HG03575 (cell line): ENCODE data around the gene LIN52.

ENCODE experiments used
- ATAC-seq: cut with Tn5 transposase; IDR thresholded peaks from one replicate; pipeline ENCODE4 v1.9.1; 2021; ENCODE audit not compliant: unreplicated experiment, insufficient number of reproducible peaks, low FRiP score; ENCODE audit errors: extremely low read depth

LIN52 gene

DNA sequence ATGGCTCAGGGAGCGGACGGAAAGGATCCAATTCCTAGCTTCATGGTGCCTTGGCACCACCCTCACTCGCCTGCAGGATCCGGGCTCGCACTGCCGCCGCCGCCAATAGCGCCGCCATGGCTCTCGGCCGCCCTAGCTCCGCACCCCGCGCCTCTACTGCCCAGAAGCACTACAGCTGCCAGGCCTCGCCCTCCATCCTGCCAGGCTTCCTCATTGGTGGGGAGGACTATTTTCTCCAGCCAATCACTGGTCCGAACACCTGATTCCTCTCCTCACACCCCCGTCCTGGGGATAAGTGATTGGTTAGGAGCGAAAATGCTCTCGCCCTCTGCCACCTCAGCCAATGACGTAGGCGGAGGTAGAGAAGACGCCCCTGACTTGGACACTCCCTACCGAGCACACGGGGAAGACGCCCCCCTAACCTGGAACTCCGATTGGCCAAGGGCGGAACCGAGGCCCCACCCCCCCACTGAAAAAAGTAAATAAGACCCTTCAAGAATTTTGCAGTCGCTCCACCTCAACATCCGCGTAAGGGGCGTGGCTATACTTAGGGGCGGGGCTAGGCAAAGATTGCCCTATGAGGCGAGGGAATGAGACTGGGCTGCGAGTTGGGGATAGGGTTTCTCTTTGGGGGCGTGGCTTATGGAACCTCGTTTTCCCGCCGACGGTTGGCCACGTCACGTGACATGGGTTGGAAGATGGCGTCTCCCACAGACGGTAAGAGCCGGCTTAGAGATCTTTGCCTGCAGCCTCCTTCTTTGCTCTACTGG lies at the start of gene LIN52, which contains the start of gene ALDH6A1:
Gene LIN52, plus strand, starts transcription at position 680 of the 770 bp plus-strand sequence. Its CDS starts 19 bp downstream, at position 699.
Gene ALDH6A1, minus strand, starts transcription at position 177 of the 770 bp plus-strand sequence. Its CDS starts 59 bp downstream, at position 118.
- ATAC-seq: peak; percentile 53

DNA sequence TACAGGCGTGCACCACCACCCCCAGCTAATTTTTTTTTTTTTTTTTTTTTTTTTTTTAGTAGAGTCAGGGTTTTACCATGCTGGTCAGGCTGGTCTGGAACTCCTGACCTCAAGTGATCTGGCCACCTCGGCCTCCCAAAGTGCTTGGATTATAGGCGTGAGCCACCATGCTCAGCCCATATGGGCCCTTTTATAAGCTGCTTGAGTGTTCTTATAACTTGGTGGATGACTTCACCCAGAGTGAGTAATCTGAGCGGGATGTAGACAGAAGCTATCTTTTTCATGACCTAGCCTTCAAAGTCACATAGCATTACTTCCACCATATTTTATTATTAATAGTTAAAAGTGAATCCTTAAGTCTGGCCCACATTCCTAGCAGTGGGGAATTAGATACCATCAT lies 49.2 kb upstream of the LIN52 start:
- no peak for ATAC-seq

GRCh38 chr14:74038020-74038859 lies 46.5 kb upstream of the LIN52 start:
- ATAC-seq: no peak

- no peak for ATAC-seq
These were observed 42.5 kb upstream of the LIN52 start for GRCh38 chr14:74042296-74042695.

DNA sequence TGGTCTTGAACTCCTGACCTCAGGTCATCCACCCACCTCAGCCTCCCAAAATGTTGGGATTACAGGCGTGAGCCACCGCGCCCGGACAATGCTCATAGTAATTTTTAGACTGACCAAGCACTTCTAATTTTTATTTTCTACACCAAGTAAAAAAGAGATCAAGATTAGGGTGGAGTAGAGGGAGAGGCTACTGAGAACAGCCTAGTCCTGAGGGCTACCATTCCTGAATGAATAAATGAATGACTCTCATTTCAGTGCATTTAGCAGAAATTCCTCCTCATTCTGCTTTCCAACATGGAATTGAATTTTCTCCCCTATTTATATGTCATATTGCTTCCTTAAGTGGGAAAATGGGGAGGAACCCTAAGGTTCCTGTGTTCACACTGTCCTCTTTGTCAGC lies 39.2 kb upstream of the LIN52 start:
- no peak for ATAC-seq

DNA sequence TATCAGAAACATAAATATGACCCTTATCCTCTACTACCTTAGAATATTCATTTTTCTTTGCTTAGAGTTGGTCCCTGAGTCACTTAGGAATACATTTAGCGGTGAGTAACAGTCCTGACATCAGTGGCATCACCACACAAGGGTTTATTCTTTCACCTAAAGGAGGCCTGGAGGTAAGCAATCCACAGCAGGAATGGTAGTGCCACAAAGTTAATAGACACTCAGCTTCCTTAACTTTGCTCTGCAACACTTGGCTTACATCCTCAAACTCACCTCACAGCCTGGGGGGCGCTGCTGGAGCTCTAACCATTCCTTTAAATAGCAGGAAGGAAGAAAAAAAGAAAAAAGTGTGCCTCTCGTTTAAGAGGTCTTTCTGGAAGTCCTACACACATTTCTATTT lies 36.5 kb upstream of the LIN52 start:
- ATAC-seq: no peak

- ATAC-seq: no peak
These were observed 34.8 kb upstream of the LIN52 start for GRCh38 chr14:74049876-74050495.

DNA sequence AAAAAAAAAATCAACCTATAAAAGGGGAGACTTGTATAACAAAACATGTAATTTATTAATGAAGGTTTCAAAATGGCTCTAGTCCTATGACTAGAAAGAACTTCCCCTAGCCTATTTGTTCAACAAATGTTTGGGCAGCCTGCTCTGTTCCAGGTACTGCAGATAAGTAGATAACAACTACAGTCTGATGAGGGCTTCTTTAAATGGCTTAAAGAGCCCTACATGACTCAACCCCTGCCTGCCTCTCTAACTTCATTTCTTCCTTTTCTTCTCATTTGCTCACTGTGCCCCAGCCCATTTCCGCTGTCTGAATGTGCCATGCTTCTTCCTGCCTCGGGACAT lies 22.0 kb upstream of the LIN52 start:
- ATAC-seq: no peak

GRCh38 chr14:74064426-74064825 lies 20.3 kb upstream of the LIN52 start:
- ATAC-seq: no peak

- ATAC-seq: no peak
These were observed 19.9 kb upstream of the LIN52 start for GRCh38 chr14:74064883-74065282.

GRCh38 chr14:74065746-74066575 lies 18.8 kb upstream of the LIN52 start:
- no peak for ATAC-seq

DNA sequence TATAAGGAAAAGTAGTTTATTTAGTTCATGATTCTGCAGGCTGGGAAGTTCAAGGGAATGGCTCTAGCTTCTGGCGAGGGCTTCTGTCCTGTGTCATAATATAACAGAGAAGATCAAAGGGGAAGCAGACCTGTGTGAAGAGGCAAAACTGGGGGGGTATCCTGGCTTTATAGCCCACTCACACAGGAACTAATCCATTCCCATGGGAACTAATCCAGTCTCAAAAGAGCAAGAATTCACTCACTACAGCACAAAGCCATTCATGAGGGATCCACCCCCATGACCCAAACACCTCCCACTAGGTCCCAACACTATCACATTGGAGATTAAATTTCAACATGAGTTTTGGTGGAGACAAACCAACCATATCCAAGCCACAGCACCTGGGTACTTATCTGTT lies 7.4 kb upstream of the LIN52 start:
- no peak for ATAC-seq

DNA sequence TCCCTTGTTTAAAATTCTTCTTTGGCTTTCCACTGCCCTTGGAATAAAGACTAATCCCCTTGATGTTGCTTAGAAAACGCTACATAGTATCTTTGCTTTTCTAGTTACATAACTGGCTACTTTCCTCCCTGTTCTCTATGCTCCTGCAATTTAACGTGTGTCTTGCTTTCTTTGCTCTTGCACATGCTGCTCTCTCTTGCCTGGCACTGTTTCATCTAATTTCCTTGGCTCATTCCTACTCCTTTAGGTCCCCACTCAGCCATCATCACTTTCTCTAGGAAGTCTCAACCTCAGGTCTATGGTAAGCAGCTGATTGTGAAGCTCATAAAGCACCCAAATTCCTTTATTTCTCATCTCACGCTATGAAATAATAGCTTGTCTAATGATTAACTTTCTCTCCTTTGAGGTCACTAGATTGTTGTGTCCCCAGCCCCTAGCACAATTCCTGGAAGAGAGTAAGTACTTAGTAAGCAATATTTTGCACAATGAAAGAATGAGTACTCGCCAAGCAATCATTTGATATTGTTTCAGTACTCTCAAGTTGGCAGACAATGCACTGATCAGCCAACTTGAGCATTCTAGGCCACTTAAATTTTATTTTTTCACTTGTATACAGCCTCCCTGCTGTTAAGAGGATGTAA lies 3.8 kb upstream of the LIN52 start:
- ATAC-seq: no peak

GRCh38 chr14:74081491-74081890 lies 3.3 kb upstream of the LIN52 start:
- ATAC-seq: no peak

- no peak for ATAC-seq
These were observed 1.6 kb upstream of the LIN52 start for GRCh38 chr14:74083161-74083560.

- peak; percentile 8 for ATAC-seq
These were observed 926 bp upstream of the LIN52 start for GRCh38 chr14:74083784-74084276.

DNA sequence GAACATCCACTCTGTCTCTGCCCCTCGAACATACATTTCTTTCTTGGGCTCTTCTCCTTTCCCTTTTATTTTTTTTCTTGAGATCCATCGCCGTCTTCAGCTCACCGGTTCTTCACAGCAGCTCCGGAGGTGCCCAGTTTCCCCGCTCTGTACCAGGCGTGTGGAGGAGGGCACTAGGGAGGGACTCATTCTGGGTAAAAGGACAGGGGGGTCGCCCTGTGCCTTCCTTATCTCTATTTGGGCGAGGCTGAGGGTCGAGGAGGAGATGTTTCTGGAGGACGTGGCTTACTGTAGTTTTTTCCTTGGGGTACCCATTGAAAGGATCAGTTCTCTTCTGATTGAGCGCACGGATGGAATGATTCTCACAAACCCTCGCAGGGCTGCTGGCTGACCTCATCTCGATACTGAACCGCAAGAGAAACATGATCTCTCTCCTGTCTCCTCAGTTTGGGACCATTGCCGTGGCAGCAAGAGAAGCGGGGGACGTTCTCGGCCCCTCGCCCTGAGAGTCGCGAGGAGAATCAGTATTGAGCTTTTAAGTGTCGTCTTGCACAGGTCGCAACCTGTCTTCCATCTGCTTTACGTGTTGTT lies 386 bp downstream of the LIN52 start:
- ATAC-seq: no peak

GRCh38 chr14:74085828-74086227 lies 1.1 kb downstream of the LIN52 start:
- ATAC-seq: no peak
